ENCODE results near the gene DNAJC5.
"Not testable (repeated sequence)": the region's sequence is repeated elsewhere in the genome, so short reads cannot be mapped to it uniquely, and the experiment has no call there.

Gene DNAJC5

DNA sequence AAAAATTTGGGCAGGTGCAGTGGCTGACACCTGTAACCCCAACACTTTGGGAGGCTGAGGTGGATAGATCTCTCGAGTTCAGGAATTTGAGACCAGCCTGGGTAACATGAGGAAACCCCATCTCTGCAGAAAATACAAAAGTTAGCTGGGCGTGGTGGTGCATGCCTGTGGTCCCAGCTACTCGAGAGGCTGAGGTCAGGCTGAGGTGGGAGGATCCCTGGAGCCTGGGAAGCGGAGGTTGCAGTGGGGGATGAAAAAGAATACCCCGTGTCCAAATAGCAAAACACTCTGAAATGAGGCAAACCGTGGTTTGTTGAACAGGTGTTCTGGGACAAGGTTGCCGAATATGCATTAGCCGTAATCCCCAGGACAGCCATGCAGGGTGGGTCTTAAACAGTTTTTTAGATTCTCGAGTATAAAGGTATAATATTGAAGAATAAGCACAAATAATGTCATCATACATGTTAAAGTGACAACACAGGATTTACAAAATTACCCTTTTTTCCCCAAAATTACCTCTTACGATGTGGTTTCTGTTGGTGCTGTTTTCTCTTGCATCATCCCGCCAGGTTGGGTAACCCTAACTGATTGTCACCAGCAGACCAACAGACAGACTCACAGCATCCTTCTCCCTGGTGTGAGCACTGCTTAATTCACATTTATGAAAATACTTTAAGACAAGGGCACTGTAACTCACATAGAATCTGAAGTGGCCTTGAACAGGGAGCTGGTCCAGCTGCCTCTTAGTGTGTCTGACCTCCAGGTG lies 9.1 kb downstream of the DNAJC5 start:
- DNase-seq (ENCODE audit: low read depth in 1 of 2, low spot score in 1 of 2), result no peak

DNA sequence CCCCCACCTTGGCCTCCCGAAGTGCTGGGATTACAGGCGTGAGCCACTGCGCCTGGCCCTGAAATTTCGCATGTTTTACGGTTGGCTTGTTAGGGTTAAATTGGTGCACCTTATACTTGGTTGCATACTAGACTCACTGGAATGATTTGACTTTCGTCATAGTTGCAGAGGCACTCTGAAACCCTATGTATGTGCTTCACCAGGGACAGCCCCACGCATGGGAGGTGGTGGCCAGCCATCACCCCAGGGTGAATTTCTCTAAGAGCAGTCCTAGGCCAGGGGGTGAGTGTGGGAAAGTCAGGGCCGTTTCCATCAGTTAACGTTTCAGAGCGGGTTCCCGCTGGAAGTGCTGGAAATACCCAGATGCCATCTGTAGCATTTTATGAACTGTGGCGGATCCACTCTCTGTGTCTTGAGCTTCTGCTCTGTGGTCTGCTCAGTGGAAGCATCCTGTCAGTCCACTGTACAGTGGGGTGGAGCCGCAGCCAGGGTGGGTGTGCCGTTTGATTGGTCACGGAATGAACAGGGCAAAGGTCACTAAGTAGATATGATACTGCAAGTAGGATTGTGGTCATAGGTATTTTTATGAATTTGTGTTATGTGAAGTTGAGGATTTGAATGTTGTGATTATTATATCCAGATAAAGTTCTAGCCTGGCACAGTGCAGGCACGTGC lies 13.2 kb downstream of the DNAJC5 start:
- no peak for DNase-seq (ENCODE audit: low read depth in 1 of 2, low spot score in 1 of 2)

DNA sequence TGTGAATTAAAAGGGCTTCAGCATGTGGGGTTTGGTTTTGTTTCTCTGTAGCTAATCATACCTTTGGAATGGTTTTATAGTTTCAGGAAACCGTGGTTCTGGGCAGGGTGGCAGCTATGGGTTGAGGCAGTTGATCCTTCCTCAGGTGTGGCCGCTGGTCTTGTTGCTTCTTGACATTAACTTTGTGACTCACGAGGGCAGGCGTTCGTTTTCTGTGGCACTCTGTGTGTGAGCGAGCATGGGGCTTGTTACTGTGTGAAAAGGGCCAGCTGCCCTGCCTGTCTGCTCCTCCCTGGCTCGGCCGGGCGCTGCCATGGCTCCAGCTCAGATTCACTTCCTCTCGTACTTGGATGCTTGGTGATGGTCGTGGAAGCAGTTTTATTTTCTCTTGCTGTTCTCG lies 16.2 kb downstream of the DNAJC5 start:
- DNase-seq (ENCODE audit: low read depth in 1 of 2, low spot score in 1 of 2), result no peak

DNA sequence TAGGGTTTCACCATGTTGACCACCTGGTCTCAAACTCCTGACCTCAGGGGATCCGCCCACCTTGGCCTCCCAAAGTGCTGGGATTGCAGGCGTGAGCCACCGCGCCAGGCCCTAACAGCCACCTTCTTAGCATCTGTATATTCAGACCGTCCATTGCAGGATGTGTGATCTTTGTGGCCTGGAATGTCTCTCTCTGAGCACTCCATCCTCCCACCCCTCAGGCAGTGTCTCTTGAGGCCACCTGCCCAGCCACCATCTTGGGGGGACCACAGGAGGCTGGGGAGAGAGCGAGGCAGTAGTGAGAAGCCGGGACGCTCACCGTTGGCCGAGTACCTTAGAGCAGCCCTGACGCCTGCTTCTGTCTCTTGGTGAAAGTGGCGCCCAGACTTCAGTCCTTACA lies 18.8 kb downstream of the DNAJC5 start:
- no peak for DNase-seq (ENCODE audit: low read depth in 1 of 2, low spot score in 1 of 2)

DNA sequence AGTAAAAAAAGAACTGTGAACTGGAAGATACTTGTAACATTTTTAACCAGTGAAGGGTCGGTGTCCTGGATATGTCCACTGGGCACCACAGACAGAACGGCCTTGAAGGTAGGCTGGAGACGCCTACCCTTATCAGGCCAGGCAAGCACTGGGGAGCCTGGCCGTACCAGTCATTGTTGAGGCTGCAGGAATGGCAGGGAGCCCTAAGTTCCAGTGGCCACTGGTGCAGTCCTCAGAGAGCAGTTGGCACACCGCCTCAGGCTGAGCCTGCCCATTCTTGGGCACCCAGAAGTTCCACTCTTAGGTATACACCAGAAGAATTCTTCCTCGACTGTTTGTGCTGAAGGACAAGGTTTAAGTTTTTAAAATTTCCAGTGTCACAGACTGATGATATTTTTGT lies 20.5 kb downstream of the DNAJC5 start:
- no peak for DNase-seq (ENCODE audit: low read depth in 1 of 2, low spot score in 1 of 2)

DNA sequence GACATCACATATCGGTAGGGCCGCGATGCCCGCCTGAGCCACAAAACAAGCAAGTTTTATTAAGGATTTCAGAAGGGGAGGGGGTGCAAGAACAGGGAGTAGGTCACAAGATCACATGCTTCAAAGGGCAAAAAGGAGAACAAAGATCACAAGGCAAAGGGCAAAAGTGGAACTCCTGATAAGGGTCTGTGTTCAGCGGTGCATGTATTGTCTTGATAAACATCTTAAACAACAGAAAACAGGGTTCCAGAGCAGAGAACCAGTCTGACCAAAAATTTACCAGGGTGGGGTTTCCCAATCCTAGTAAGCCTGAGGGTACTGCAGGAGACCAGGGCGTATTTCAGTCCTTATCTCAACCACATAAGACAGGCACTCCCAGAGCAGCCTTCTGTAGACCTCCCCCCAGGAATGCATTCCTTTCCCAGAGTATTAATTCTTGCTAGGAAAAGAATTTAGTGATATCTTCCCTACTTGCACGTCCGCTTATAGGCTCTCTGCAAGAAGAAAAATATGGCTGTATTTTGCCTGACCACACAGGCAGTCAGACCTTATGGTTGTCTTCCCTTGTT lies 21.5 kb downstream of the DNAJC5 start:
- not testable (repeated sequence) for DNase-seq (ENCODE audit: low read depth in 1 of 2, low spot score in 1 of 2)

DNA sequence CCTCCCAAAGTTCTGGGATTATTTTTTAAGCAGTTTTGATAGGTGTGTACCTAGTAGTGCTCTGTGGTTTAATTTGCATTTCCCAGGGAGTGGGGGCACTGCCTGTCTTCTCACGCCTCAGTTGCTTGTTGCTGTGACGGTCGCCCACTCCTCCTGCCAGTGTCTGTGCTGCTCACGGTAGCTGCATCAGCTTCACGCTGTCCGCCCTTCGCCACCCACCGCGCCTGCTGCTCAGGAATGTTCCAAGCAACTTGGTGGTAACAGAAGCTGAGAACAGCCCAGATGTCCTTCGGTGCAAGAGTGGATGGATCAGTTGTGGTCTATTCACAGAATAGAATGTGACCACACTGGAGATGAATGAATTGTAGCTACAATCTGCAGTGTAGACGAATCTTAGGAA lies 22.9 kb downstream of the DNAJC5 start:
- no peak for DNase-seq (ENCODE audit: low read depth in 1 of 2, low spot score in 1 of 2)

DNA sequence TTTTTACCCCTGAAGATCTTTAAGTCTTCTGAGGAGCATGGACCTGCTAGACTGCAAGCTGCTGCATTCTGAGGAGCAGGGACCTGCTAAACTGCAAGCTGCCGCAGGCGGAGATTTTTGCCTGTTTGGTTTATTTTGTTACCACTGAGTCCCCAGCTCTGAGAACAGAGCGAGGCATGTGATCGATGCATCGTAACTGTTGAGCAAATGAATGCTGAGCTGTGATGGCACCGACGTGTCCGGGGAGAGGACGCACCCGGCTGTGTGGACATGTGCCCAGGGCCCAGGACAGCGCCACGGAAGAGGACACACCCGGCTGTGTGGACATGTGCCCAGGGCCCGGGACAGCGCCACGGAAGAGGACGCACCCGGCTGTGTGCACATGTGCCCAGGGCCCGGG lies 24.2 kb downstream of the DNAJC5 start:
- no peak for DNase-seq (ENCODE audit: low read depth in 1 of 2, low spot score in 1 of 2)

DNA sequence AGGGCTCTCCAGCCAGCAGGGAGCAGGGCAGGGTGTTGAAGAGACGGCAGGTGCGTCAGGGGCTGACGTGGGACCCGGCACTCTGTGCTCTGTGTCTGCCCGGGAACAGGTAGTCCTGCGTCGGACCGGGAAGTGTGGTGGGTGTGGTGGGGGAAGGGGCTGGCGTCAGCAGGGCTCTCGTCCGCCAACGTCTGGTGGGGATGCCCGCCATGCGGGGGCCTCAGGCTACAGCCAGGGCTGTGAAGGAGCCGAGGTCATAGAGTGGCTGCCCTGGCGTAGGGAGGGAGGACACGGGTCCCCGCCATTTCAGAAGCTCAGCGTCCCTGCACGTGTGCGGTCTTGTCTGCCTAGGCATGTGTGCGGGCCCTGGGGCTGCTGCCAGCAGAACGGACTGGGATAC lies 25.3 kb downstream of the DNAJC5 start:
- no peak for DNase-seq (ENCODE audit: low read depth in 1 of 2, low spot score in 1 of 2)

DNA sequence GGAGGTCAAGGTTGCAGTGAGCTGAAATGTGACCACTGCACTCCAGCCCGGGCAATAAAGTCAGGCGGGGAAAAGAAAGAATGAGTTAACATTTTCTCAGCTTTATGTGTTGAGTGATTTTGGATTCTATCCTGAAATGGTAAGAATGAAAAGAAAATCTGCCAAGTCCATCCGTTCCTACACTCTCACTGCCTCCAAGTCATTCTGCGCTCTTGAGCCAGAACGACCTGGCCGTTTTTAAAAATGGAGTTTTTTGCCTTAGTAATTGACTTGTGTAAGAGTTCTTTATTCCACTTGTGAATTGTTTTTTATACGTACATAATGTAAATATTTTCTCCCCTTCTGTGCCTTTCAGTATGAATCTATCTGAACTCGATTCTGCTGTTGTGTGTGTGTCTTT lies 28.7 kb downstream of the DNAJC5 start:
- no peak for DNase-seq (ENCODE audit: low read depth in 1 of 2, low spot score in 1 of 2)

DNA sequence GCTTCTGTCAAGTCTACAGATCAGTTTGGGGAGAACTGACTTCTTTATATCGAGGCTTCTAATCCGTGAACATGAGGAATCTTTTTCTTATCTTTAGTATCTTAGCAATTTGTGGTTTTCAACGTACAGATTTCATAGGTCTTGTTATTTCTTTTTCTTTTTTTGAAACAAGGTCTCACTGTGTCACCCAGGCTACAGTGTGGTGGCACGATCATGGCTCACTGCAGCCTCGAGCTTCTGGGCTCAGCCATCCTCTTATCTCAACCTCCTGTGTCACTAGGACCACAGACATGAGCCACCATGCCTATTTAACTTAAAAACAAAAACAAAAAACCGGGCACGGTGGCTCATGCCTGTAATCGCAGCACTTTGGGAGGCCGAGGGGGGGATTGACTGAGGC lies 29.3 kb downstream of the DNAJC5 start:
- DNase-seq (ENCODE audit: low read depth in 1 of 2, low spot score in 1 of 2), result no peak

DNA sequence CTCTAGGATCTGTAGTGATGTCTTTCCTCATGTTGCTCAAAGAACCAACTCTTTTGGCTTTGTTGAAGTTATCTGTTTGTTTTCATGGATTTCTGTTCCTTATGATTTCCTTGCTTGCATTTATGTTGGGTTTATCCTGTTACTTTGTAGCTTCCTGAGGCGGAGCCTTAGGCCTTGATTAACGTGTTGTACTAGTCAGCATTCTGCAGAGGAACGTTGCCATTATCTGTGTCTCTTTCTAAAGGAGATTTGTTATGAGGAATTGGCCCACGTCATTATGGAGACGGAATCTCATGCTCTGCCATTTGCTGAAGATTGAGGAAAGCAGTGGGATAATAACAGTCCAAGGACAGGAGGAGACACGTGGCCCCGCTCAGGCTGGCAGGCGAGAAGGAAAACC lies 31.4 kb downstream of the DNAJC5 start:
- no peak for DNase-seq (ENCODE audit: low read depth in 1 of 2, low spot score in 1 of 2)

DNA sequence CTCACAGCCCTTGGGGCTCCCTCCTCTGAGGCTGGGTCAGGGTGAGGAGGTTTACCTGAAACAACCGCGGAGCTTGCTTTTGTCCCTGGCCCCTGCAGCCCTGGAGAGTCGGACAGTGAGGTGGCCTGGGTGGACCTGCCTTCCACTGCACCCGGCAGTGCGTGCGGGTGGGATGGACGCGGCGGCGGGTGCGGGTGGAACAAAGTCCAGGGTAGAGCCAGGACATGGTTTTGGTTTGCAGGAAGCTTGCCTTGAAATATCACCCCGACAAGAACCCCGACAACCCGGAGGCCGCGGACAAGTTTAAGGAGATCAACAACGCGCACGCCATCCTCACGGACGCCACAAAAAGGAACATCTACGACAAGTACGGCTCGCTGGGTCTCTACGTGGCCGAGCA lies 34.1 kb downstream of the DNAJC5 start:
- DNase-seq (ENCODE audit: low read depth in 1 of 2, low spot score in 1 of 2), result no peak

DNA sequence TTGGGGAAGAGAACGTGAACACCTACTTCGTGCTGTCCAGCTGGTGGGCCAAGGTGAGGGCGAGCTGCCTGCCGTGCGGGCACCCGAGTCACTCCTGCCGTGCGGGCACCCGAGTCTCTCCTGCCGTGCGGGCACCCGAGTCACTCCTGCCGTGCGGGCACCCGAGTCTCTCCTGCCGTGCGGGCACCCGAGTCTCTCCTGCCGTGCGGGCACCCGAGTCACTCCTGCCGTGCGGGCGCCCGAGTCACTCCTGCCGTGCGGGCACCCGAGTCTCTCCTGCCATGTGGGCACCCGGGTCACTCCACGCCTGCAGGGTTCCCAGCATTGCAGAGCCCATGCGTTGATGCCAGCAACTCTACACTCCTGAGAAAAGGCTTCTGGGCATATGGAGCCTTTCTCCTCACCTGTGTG lies 34.6 kb downstream of the DNAJC5 start:
- DNase-seq (ENCODE audit: low read depth in 1 of 2, low spot score in 1 of 2), result not testable (repeated sequence)

DNA sequence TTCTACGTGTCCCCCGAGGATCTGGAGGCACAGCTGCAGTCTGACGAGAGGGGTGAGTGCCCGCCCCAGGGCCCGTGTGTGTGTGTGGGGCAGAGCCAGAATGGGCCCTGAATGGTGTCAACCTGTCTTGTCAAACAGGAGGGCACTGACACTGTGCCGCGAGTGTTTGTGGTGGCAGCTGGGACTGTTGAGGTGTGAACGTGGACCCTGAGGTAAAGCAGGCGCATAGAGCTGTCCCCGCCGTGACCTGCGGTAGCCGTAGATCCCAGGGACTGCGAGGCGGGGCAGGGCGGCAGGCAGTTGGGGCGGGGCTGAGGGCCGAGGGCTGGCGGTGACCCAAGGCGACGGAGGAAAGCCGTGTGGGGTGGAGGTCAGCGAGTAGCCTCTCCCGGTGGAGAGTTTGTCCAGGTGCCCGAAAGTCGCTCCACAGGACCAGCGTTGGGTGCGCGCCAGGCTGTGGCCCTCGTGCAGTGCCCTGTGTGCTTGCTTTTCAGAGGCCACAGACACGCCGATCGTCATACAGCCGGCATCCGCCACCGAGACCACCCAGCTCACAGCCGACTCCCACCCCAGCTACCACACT lies 36.1 kb downstream of the DNAJC5 start:
- no peak for DNase-seq (ENCODE audit: low read depth in 1 of 2, low spot score in 1 of 2)

DNA sequence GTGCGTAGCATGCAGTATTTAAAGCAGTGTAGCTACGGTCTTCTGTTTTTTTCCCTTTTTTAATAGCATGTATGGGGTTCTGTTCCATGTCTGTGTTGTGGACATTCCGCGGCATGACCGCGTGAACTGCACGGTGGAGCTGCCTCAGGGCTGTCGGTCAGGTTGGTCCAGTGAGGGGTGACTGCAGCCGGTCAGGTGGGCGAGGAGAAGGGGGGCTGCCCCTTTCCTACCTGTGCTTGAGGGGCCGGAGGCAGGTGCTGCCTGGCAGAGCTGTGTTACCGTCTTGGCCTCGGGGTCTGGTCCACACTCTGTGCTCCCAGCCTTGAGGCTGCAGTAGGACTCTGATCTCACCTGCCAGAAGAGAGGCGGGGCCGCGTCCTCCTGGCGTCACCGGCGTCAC lies 36.8 kb downstream of the DNAJC5 start:
- no peak for DNase-seq (ENCODE audit: low read depth in 1 of 2, low spot score in 1 of 2)

DNA sequence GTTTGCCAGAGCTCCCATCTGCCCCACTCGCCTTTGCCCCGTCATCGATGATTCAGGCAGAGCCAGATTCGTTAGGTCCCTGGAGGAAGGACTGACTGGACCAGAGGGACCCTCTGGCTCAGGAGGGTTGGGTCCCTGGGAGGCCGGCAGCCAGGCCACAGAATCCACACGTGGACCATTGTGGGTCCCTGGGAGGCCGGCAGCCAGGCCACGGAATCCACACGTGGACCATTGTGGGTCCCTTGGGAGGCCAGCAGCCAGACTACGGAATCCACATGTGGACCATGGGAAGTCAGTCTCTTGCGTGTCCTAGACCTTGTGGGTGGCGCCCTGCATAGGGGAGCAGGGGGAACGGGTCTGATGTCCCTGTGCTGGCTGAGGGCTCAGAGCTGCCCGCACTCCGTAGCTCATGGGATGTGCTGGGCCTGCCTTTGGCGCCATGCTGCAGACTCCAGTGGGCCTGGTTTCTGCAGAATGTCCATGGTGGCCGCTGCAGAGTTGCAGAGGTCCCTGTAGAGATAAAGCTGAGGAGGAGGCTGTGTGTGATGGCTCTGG lies 37.8 kb downstream of the DNAJC5 start:
- DNase-seq (ENCODE audit: low read depth in 1 of 2, low spot score in 1 of 2), result no peak

DNA sequence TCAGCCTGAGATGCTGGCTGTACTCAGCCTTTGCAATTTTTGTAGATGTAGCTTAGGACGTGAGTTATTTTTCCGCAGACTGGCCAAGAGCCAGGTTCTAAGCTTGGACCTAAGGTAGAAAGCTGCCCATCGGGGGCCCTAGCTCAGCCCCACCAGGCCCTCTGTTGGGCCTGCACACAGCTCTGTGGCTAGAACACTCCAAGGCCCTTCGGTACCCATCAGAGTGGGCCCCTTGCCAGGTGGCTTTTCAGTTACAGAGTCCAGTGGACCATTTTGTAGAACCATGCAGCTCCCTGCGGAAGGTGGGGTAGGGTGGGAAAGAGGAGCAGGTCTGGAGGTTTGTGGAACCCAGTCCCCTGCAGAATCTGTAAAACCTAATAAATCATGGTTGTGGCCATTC lies 38.7 kb downstream of the DNAJC5 start:
- DNase-seq (ENCODE audit: low read depth in 1 of 2, low spot score in 1 of 2), result no peak

DNA sequence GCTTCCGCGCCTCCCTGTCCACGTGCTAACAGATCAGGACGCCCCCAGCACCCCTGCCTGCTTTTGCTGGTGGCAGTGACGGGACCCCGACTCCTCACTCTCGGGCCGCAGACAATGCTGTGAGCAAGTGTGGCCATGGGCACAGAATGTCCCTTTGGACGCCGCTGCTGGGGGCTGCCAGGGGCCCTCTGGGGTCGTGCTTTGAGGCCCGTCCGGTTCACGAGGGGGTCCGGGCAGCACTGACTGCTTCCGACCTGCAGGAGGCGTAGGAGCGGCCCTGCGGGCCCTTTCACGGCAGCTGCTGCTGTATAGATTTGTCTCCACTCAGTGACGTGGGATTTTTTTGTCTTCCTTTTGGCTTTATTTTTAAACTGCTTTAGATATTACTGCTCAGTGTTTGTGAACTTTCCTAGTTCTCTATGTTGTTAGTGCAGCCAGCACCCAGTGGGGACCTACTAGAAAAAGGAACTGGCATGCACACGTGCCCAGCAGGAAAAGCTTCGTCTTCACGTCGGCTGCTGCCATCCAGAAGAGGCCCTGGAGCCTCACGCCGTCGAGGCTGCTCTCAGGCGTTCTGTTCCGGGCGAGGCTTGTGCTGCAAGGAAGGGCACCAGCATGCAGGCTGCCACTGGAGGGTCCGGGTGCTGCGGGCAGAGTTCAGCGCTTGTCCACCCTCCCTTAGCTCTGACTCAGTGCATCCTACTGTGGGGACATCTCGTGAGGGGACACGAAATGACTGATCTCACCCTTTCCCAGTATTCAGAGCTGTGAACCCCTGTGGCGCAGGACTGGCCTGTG lies 39.5 kb downstream of the DNAJC5 start:
- DNase-seq (ENCODE audit: low read depth in 1 of 2, low spot score in 1 of 2), result no peak

DNA sequence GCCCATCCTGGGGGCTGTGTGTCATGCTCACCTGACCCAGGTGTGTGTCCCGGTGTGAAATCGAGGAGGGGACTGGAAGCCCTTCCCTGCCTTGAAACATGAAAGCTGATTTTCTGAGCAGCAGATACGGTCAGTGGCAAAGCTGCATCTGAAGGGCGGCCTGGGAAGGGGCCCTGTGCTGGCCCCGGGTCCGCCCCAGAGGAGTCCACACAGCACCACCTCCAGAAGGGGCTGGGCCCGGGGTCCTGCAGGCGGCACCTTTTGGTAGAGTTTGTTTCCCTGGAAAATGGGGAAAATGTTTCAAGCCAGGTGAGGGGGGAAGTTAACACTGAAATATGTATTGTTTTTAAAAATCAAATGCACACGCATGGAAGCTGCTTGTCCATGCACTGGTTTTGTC lies 40.5 kb downstream of the DNAJC5 start:
- DNase-seq (ENCODE audit: low read depth in 1 of 2, low spot score in 1 of 2), result no peak

DNA sequence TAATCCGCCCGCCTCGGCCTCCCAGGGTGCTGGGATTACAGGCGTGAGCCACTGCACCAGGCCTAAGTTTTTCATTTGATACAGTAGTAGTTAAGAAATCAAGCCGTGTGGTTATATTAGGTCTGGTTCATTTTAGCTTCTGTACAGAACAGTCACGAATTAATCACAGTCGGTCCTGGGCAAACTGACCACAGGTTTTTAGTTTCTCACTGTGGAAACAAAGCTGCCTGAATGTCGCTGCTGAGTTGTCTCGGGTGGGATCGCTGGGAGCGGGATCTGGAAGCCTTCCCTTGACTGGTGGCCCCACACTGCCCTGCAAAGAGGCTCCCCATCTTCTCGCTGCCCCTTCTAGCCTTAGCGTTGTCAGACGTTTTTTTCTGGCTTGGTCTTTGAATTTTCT lies 42.7 kb downstream of the DNAJC5 start:
- no peak for DNase-seq (ENCODE audit: low read depth in 1 of 2, low spot score in 1 of 2)
